Measurements from ENCODE around the gene TMEM214. TPM values are rescaled to one million over a fixed set of nuclear protein-coding genes. Genes with fewer than 3 reads are reported as not detected.

Gene TMEM214
- total RNA-seq, 2 experiments from 2014 or later = 50.6 to 54.3 TPM

GRCh38 chr2:27003857-27004256, 28.9 kb upstream of the TMEM214 start:
- Mint-ChIP-seq H3K4me3 (no peak overlapping the region), H3K27ac (no peak overlapping the region), H3K36me3 (no peaks in the 10 kb centered on the region), H3K4me1 (peaks cover 2% of the 10 kb centered on the region), H3K27me3 (peaks cover 2% of the 10 kb centered on the region), H3K9me3 (no peaks in the 10 kb centered on the region)
- DNase-seq = no peak

- no peaks in the 10 kb centered on the region for H3K36me3 Mint-ChIP-seq
- H3K27me3 Mint-ChIP-seq = peaks cover 4% of the 10 kb centered on the region
- H3K4me3 Mint-ChIP-seq = no peak overlapping the region
- peaks cover 2% of the 10 kb centered on the region for H3K4me1 Mint-ChIP-seq
- H3K27ac Mint-ChIP-seq = no peak overlapping the region
- H3K9me3 Mint-ChIP-seq = no peaks in the 10 kb centered on the region
- no peak for DNase-seq
Measured at GRCh38 chr2:27006602-27007415, 26.0 kb upstream of the TMEM214 start.

GRCh38 chr2:27007416-27008374, 25.1 kb upstream of the TMEM214 start:
- no peak for DNase-seq
- Mint-ChIP-seq H3K4me1 (peaks cover 2% of the 10 kb centered on the region), H3K27ac (no peak overlapping the region), H3K9me3 (no peaks in the 10 kb centered on the region), H3K27me3 (peaks cover 4% of the 10 kb centered on the region), H3K36me3 (no peaks in the 10 kb centered on the region), H3K4me3 (no peak overlapping the region)

- no peaks in the 10 kb centered on the region for H3K9me3 Mint-ChIP-seq
Measured at GRCh38 chr2:27008678-27009077, 24.1 kb upstream of the TMEM214 start.

GRCh38 chr2:27009083-27009482, 23.7 kb upstream of the TMEM214 start:
- H3K9me3 Mint-ChIP-seq = no peaks in the 10 kb centered on the region
- peaks cover 4% of the 10 kb centered on the region for H3K27me3 Mint-ChIP-seq
- peaks cover 2% of the 10 kb centered on the region for H3K4me1 Mint-ChIP-seq
- H3K36me3 Mint-ChIP-seq = no peaks in the 10 kb centered on the region
- H3K4me3 Mint-ChIP-seq = no peak overlapping the region
- H3K27ac Mint-ChIP-seq = no peak overlapping the region
- DNase-seq = no peak

More at GRCh38 chr2:27008678-27009077, 24.1 kb upstream of the TMEM214 start:
- Mint-ChIP-seq H3K4me3 (no peak overlapping the region), H3K27ac (no peak overlapping the region), H3K27me3 (peaks cover 4% of the 10 kb centered on the region), H3K4me1 (peaks cover 2% of the 10 kb centered on the region), H3K36me3 (no peaks in the 10 kb centered on the region)
- no peak for DNase-seq

- no peaks in the 10 kb centered on the region for H3K9me3 Mint-ChIP-seq
- peaks cover 4% of the 10 kb centered on the region for H3K27me3 Mint-ChIP-seq
- no peak overlapping the region for H3K27ac Mint-ChIP-seq
- H3K36me3 Mint-ChIP-seq = no peaks in the 10 kb centered on the region
- peaks cover 2% of the 10 kb centered on the region for H3K4me1 Mint-ChIP-seq
- no peak overlapping the region for H3K4me3 Mint-ChIP-seq
- DNase-seq = no peak
Measured at GRCh38 chr2:27009716-27010115, 23.0 kb upstream of the TMEM214 start.

GRCh38 chr2:27010139-27010538, 22.6 kb upstream of the TMEM214 start:
- H3K4me1 Mint-ChIP-seq = peaks cover 2% of the 10 kb centered on the region
- DNase-seq = no peak
- no peaks in the 10 kb centered on the region for H3K36me3 Mint-ChIP-seq
- no peak overlapping the region for H3K4me3 Mint-ChIP-seq
- peaks cover 4% of the 10 kb centered on the region for H3K27me3 Mint-ChIP-seq
- no peak overlapping the region for H3K27ac Mint-ChIP-seq
- no peaks in the 10 kb centered on the region for H3K9me3 Mint-ChIP-seq

GRCh38 chr2:27013738-27014137, 19.0 kb upstream of the TMEM214 start:
- Mint-ChIP-seq H3K4me1 (no peaks in the 10 kb centered on the region), H3K4me3 (no peak overlapping the region), H3K27me3 (peaks cover 4% of the 10 kb centered on the region), H3K27ac (no peak overlapping the region), H3K9me3 (no peaks in the 10 kb centered on the region), H3K36me3 (no peaks in the 10 kb centered on the region)
- DNase-seq = no peak

GRCh38 chr2:27014771-27015433, 17.9 kb upstream of the TMEM214 start:
- Mint-ChIP-seq H3K4me1 (no peaks in the 10 kb centered on the region), H3K27ac (no peak overlapping the region)

GRCh38 chr2:27016801-27017325, 15.9 kb upstream of the TMEM214 start:
- H3K4me1 Mint-ChIP-seq = no peaks in the 10 kb centered on the region
- peak; percentile 33 for DNase-seq
- no peak overlapping the region for H3K27ac Mint-ChIP-seq
- H3K9me3 Mint-ChIP-seq = no peaks in the 10 kb centered on the region
- no peaks in the 10 kb centered on the region for H3K27me3 Mint-ChIP-seq
- no peak overlapping the region for H3K4me3 Mint-ChIP-seq
- no peaks in the 10 kb centered on the region for H3K36me3 Mint-ChIP-seq

More at GRCh38 chr2:27014771-27015433, 17.9 kb upstream of the TMEM214 start:
- Mint-ChIP-seq H3K27me3 (no peaks in the 10 kb centered on the region), H3K36me3 (no peaks in the 10 kb centered on the region), H3K9me3 (no peaks in the 10 kb centered on the region), H3K4me3 (no peak overlapping the region)
- DNase-seq = no peak

- no peak overlapping the region for H3K4me3 Mint-ChIP-seq
- no peaks in the 10 kb centered on the region for H3K36me3 Mint-ChIP-seq
- no peaks in the 10 kb centered on the region for H3K27me3 Mint-ChIP-seq
- no peaks in the 10 kb centered on the region for H3K4me1 Mint-ChIP-seq
- no peaks in the 10 kb centered on the region for H3K9me3 Mint-ChIP-seq
- no peak for DNase-seq
- no peak overlapping the region for H3K27ac Mint-ChIP-seq
Measured at GRCh38 chr2:27018142-27018541, 14.6 kb upstream of the TMEM214 start.

GRCh38 chr2:27019459-27019858, 13.3 kb upstream of the TMEM214 start:
- Mint-ChIP-seq H3K9me3 (no peaks in the 10 kb centered on the region), H3K27me3 (no peaks in the 10 kb centered on the region), H3K4me1 (no peaks in the 10 kb centered on the region), H3K27ac (no peak overlapping the region), H3K4me3 (no peak overlapping the region), H3K36me3 (no peaks in the 10 kb centered on the region)
- DNase-seq = no peak

- H3K4me1 Mint-ChIP-seq = no peaks in the 10 kb centered on the region
- H3K36me3 Mint-ChIP-seq = no peaks in the 10 kb centered on the region
- DNase-seq = no peak
- no peak overlapping the region for H3K27ac Mint-ChIP-seq
- no peaks in the 10 kb centered on the region for H3K27me3 Mint-ChIP-seq
- no peaks in the 10 kb centered on the region for H3K9me3 Mint-ChIP-seq
- H3K4me3 Mint-ChIP-seq = no peak overlapping the region
Measured at GRCh38 chr2:27019931-27020855, 12.6 kb upstream of the TMEM214 start.

Data from activated naive CD8-positive, alpha-beta T cell treated with anti-CD3 and anti-CD28 coated beads for 36 hours (primary cell).